HEK293 (cell line): Measurements from ENCODE around the gene ZNF121.

Experiments
- FEZF1 ChIP-seq: fragments of 450-650 bp; formaldehyde crosslinking; IDR thresholded peaks from 2 replicates; pipeline ENCODE4 v1.5.1; 2016; ENCODE audit warnings: missing biosample characterization, missing genetic modification characterization
- REPIN1 ChIP-seq: fragments of 450-650 bp; formaldehyde crosslinking; IDR thresholded peaks from 2 replicates; pipeline ENCODE4 v1.5.1; 2017; ENCODE audit warnings: missing biosample characterization, missing genetic modification characterization, low read depth
- YY2 ChIP-seq: fragments of 450-650 bp; formaldehyde crosslinking; IDR thresholded peaks from 2 replicates; pipeline ENCODE4 v1.5.1; 2016; ENCODE audit warnings: missing biosample characterization, missing genetic modification characterization
- ZNF2 ChIP-seq: fragments of 450-650 bp; formaldehyde crosslinking; IDR thresholded peaks from 2 replicates; pipeline ENCODE4 v1.5.1; 2016; ENCODE audit warnings: missing biosample characterization, missing genetic modification characterization
- ZNF202 ChIP-seq: fragments of 450-650 bp; formaldehyde crosslinking; IDR thresholded peaks from 2 replicates; pipeline ENCODE4 v1.5.1; 2016; ENCODE audit warnings: missing biosample characterization, missing genetic modification characterization, borderline replicate concordance
- ZNF223 ChIP-seq: fragments of 450-650 bp; formaldehyde crosslinking; IDR thresholded peaks from 2 replicates; pipeline ENCODE4 v1.5.1; 2016; ENCODE audit warnings: missing biosample characterization, missing genetic modification characterization
- ZNF23 ChIP-seq: fragments of 450-650 bp; formaldehyde crosslinking; IDR thresholded peaks from 2 replicates; pipeline ENCODE4 v1.5.1; 2016; ENCODE audit warnings: missing biosample characterization, missing genetic modification characterization, borderline replicate concordance
- ZNF274 ChIP-seq, 2 experiments: fragments of 200-500 bp in 1 of 2; fragments of 450-650 bp in 1 of 2; sonication (Bioruptor generic) in 1 of 2; formaldehyde crosslinking in 1 of 2; IDR thresholded peaks; 2 replicates each; pipeline versions ENCODE4 v1.5.1 to v1.6.1; 2014 to 2016; ENCODE audit warnings: borderline replicate concordance in 1 of 2, inconsistent platforms in 1 of 2, low read length in 1 of 2, missing biosample characterization in 1 of 2, missing genetic modification characterization in 1 of 2
- ZNF394 ChIP-seq: fragments of 450-650 bp; formaldehyde crosslinking; IDR thresholded peaks from 2 replicates; pipeline ENCODE4 v1.5.1; 2016; ENCODE audit warnings: missing biosample characterization, missing genetic modification characterization, mild to moderate bottlenecking, moderate library complexity, borderline replicate concordance
- ZNF416 ChIP-seq: fragments of 450-650 bp; formaldehyde crosslinking; IDR thresholded peaks from 2 replicates; pipeline ENCODE4 v1.5.1; 2016; ENCODE audit warnings: missing biosample characterization, missing genetic modification characterization
- ZNF501 ChIP-seq: fragments of 450-650 bp; formaldehyde crosslinking; IDR thresholded peaks from 2 replicates; pipeline ENCODE4 v1.5.1; 2016; ENCODE audit warnings: missing biosample characterization, missing genetic modification characterization
- ZNF571 ChIP-seq: fragments of 450-650 bp; formaldehyde crosslinking; IDR thresholded peaks from 2 replicates; pipeline ENCODE4 v1.5.0; 2017; ENCODE audit warnings: missing biosample characterization, missing genetic modification characterization
- ZNF585B ChIP-seq: fragments of 450-650 bp; formaldehyde crosslinking; IDR thresholded peaks from 2 replicates; pipeline ENCODE4 v1.5.1; 2016; ENCODE audit warnings: missing biosample characterization, missing genetic modification characterization
- ZNF610 ChIP-seq: fragments of 450-650 bp; formaldehyde crosslinking; IDR thresholded peaks from 2 replicates; pipeline ENCODE4 v1.5.1; 2016; ENCODE audit warnings: missing biosample characterization, missing genetic modification characterization, borderline replicate concordance
- ZNF776 ChIP-seq: fragments of 450-650 bp; formaldehyde crosslinking; IDR thresholded peaks from 2 replicates; pipeline ENCODE4 v1.5.0; 2017; ENCODE audit warnings: missing biosample characterization, missing genetic modification characterization, borderline replicate concordance
- ZXDB ChIP-seq: fragments of 450-650 bp; formaldehyde crosslinking; IDR thresholded peaks from 2 replicates; pipeline ENCODE4 v1.5.1; 2016; ENCODE audit warnings: missing biosample characterization, missing genetic modification characterization
- TF ChIP-seq, protein P1 (sequence below): fragments of 450-650 bp; formaldehyde crosslinking; IDR thresholded peaks from 2 replicates; pipeline ENCODE4 v1.5.1; 2016; ENCODE audit warnings: missing biosample characterization, missing genetic modification characterization
- TF ChIP-seq, protein P2 (sequence below): fragments of 450-650 bp; formaldehyde crosslinking; IDR thresholded peaks from 2 replicates; pipeline ENCODE4 v1.5.1; 2016; ENCODE audit warnings: missing biosample characterization, missing genetic modification characterization
- TF ChIP-seq, protein P3 (sequence below): fragments of 450-650 bp; formaldehyde crosslinking; optimal IDR thresholded peaks from 2 replicates; pipeline ENCODE3; 2016; ENCODE audit warnings: missing biosample characterization, mild to moderate bottlenecking, missing genetic modification characterization
- TF ChIP-seq, protein P4 (sequence below): fragments of 450-650 bp; formaldehyde crosslinking; IDR thresholded peaks from 2 replicates; pipeline ENCODE4 v1.5.1; 2016; ENCODE audit warnings: missing biosample characterization, missing genetic modification characterization
- TF ChIP-seq, protein P5 (sequence below): fragments of 450-650 bp; formaldehyde crosslinking; IDR thresholded peaks from 2 replicates; pipeline ENCODE4 v1.5.1; 2016; ENCODE audit warnings: missing biosample characterization, missing genetic modification characterization
- TF ChIP-seq, protein P6 (sequence below): fragments of 450-650 bp; formaldehyde crosslinking; IDR thresholded peaks from 2 replicates; pipeline ENCODE4 v1.5.1; 2016; ENCODE audit warnings: missing biosample characterization, missing genetic modification characterization, borderline replicate concordance

ZNF121 gene

DNA sequence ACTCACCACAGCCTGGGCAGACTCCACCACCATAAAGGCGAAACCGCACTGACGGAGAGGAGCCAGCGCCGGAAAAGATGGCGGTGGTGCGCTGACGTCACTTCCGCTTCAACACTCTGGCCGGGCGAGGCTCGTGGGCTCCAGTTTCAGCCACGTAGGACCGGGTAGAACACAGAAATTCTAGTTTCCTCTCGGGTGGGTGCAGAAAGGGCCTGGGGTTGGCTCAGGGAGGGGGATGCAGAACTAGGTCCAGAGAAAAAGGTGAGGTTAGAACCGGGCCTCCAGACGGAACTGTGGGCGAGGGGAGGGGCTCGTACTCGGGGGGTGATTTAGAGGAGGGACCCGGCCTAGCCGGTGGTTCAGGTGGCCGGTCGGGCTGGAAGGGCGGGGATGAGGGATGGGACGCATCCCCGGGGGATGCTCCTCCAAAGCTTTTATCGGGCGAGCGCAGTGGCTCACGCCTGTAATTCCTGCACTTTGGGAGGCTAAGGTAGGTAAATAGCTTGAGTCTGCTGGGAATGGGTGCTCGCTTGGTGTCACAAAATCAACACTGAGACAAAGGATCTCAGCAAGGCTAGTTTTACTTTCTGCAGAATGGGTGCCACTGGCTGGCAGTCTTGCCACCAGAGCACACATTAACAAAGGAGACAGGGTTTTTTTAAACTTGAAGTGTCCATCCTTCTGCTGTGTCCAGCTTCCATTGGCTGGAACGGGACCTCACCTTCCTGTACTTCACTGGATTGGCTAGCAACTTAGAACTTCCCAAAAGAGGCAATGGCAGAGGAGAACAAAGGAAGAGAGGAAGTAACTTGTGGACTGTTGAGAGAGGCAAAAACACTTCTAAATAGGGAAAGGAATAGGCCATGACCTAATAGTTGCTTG, 37.1 kb upstream of the ZNF121 start, which contains the start of gene ZNF561 (continued):
- TF ChIP-seq, protein P1, sequence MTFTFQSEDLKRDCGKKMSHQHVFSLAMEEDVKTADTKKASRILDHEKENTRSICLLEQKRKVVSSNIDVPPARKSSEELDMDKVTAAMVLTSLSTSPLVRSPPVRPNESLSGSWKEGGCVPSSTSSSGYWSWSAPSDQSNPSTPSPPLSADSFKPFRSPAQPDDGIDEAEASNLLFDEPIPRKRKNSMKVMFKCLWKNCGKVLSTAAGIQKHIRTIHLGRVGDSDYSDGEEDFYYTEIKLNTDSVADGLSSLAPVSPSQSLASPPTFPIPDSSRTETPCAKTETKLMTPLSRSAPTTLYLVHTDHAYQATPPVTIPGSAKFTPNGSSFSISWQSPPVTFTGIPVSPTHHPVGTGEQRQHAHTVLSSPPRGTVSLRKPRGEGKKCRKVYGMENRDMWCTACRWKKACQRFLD (tag by site-specific recombination) = peak; percentile 81; the same call in 1 of the 2 replicates
- TF ChIP-seq ZNF776 (tag by site-specific recombination) = no peak
- TF ChIP-seq ZNF394 (tag by site-specific recombination) = peak; percentile 70; the same call in 1 of the 2 replicates
- no peak for TF ChIP-seq FEZF1 (tag by site-specific recombination)
- no peak for TF ChIP-seq ZNF274 (IDR thresholded peaks at IDR 0.05; ENCODE audit: low read length)
- no peak for TF ChIP-seq ZNF274 (tag by site-specific recombination; IDR thresholded peaks at IDR 0.05; ENCODE audit: borderline replicate concordance)
- TF ChIP-seq, protein P2, sequence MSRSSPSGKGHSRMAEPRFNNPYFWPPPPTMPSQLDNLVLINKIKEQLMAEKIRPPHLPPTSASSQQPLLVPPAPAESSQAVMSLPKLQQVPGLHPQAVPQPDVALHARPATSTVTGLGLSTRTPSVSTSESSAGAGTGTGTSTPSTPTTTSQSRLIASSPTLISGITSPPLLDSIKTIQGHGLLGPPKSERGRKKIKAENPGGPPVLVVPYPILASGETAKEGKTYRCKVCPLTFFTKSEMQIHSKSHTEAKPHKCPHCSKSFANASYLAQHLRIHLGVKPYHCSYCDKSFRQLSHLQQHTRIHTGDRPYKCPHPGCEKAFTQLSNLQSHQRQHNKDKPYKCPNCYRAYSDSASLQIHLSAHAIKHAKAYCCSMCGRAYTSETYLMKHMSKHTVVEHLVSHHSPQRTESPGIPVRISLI (tag by site-specific recombination) = peak; percentile 26; the same call in 1 of the 2 replicates
- TF ChIP-seq ZNF585B (tag by site-specific recombination) = no peak
- TF ChIP-seq ZNF610 = peak; percentile 29; the same call in 1 of the 2 replicates
- no peak for TF ChIP-seq ZNF23 (tag by site-specific recombination)
- no peak for TF ChIP-seq ZNF416 (tag by site-specific recombination)
- TF ChIP-seq, protein P3, sequence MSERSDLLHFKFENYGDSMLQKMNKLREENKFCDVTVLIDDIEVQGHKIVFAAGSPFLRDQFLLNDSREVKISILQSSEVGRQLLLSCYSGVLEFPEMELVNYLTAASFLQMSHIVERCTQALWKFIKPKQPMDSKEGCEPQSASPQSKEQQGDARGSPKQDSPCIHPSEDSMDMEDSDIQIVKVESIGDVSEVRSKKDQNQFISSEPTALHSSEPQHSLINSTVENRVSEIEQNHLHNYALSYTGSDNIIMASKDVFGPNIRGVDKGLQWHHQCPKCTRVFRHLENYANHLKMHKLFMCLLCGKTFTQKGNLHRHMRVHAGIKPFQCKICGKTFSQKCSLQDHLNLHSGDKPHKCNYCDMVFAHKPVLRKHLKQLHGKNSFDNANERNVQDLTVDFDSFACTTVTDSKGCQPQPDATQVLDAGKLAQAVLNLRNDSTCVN (tag by site-specific recombination) = peak; percentile 40
- TF ChIP-seq ZNF223 = no peak
- peak; percentile 90 for TF ChIP-seq ZNF501
- no peak for TF ChIP-seq ZNF571 (tag by site-specific recombination)
- TF ChIP-seq ZNF2 (tag by site-specific recombination) = peak; percentile 88
- TF ChIP-seq, protein P4, sequence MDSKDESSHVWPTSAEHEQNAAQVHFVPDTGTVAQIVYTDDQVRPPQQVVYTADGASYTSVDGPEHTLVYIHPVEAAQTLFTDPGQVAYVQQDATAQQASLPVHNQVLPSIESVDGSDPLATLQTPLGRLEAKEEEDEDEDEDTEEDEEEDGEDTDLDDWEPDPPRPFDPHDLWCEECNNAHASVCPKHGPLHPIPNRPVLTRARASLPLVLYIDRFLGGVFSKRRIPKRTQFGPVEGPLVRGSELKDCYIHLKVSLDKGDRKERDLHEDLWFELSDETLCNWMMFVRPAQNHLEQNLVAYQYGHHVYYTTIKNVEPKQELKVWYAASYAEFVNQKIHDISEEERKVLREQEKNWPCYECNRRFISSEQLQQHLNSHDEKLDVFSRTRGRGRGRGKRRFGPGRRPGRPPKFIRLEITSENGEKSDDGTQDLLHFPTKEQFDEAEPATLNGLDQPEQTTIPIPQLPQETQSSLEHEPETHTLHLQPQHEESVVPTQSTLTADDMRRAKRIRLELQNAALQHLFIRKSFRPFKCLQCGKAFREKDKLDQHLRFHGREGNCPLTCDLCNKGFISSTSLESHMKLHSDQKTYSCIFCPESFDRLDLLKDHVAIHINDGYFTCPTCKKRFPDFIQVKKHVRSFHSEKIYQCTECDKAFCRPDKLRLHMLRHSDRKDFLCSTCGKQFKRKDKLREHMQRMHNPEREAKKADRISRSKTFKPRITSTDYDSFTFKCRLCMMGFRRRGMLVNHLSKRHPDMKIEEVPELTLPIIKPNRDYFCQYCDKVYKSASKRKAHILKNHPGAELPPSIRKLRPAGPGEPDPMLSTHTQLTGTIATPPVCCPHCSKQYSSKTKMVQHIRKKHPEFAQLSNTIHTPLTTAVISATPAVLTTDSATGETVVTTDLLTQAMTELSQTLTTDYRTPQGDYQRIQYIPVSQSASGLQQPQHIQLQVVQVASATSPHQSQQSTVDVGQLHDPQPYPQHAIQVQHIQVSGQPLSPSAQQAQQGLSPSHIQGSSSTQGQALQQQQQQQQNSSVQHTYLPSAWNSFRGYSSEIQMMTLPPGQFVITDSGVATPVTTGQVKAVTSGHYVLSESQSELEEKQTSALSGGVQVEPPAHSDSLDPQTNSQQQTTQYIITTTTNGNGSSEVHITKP = peak; percentile 75
- TF ChIP-seq, protein P5, sequence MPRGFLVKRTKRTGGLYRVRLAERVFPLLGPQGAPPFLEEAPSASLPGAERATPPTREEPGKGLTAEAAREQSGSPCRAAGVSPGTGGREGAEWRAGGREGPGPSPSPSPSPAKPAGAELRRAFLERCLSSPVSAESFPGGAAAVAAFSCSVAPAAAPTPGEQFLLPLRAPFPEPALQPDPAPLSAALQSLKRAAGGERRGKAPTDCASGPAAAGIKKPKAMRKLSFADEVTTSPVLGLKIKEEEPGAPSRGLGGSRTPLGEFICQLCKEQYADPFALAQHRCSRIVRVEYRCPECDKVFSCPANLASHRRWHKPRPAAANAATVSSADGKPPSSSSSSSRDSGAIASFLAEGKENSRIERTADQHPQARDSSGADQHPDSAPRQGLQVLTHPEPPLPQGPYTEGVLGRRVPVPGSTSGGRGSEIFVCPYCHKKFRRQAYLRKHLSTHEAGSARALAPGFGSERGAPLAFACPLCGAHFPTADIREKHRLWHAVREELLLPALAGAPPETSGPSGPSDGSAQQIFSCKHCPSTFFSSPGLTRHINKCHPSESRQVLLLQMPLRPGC (tag by site-specific recombination) = peak; percentile 71; the same call in 1 of the 2 replicates
- peak; percentile 95 for TF ChIP-seq ZXDB (tag by site-specific recombination)
- TF ChIP-seq, protein P6, sequence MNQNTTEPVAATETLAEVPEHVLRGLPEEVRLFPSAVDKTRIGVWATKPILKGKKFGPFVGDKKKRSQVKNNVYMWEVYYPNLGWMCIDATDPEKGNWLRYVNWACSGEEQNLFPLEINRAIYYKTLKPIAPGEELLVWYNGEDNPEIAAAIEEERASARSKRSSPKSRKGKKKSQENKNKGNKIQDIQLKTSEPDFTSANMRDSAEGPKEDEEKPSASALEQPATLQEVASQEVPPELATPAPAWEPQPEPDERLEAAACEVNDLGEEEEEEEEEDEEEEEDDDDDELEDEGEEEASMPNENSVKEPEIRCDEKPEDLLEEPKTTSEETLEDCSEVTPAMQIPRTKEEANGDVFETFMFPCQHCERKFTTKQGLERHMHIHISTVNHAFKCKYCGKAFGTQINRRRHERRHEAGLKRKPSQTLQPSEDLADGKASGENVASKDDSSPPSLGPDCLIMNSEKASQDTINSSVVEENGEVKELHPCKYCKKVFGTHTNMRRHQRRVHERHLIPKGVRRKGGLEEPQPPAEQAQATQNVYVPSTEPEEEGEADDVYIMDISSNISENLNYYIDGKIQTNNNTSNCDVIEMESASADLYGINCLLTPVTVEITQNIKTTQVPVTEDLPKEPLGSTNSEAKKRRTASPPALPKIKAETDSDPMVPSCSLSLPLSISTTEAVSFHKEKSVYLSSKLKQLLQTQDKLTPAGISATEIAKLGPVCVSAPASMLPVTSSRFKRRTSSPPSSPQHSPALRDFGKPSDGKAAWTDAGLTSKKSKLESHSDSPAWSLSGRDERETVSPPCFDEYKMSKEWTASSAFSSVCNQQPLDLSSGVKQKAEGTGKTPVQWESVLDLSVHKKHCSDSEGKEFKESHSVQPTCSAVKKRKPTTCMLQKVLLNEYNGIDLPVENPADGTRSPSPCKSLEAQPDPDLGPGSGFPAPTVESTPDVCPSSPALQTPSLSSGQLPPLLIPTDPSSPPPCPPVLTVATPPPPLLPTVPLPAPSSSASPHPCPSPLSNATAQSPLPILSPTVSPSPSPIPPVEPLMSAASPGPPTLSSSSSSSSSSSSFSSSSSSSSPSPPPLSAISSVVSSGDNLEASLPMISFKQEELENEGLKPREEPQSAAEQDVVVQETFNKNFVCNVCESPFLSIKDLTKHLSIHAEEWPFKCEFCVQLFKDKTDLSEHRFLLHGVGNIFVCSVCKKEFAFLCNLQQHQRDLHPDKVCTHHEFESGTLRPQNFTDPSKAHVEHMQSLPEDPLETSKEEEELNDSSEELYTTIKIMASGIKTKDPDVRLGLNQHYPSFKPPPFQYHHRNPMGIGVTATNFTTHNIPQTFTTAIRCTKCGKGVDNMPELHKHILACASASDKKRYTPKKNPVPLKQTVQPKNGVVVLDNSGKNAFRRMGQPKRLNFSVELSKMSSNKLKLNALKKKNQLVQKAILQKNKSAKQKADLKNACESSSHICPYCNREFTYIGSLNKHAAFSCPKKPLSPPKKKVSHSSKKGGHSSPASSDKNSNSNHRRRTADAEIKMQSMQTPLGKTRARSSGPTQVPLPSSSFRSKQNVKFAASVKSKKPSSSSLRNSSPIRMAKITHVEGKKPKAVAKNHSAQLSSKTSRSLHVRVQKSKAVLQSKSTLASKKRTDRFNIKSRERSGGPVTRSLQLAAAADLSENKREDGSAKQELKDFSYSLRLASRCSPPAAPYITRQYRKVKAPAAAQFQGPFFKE (tag by site-specific recombination) = no peak
- TF ChIP-seq ZNF202 = no peak
- TF ChIP-seq REPIN1 = 0 out of 2 replicates have a peak, but pooled peaks have one; percentile 87
- peak; percentile 94 for TF ChIP-seq YY2
